Inflammatory macrophage treated with lipopolysaccharide for 1 hour (primary cell): ENCODE measurements around the gene PSMA4.
"Not testable (repeated sequence)": the region's sequence is repeated elsewhere in the genome, so short reads cannot be mapped to it uniquely, and the experiment has no call there.

Experiments
- DNase-seq, 2 donors: peaks; one replicate each; pipeline ENCODE4 v3.0.0-alpha.2; 2020 to 2022

PSMA4 gene

DNA sequence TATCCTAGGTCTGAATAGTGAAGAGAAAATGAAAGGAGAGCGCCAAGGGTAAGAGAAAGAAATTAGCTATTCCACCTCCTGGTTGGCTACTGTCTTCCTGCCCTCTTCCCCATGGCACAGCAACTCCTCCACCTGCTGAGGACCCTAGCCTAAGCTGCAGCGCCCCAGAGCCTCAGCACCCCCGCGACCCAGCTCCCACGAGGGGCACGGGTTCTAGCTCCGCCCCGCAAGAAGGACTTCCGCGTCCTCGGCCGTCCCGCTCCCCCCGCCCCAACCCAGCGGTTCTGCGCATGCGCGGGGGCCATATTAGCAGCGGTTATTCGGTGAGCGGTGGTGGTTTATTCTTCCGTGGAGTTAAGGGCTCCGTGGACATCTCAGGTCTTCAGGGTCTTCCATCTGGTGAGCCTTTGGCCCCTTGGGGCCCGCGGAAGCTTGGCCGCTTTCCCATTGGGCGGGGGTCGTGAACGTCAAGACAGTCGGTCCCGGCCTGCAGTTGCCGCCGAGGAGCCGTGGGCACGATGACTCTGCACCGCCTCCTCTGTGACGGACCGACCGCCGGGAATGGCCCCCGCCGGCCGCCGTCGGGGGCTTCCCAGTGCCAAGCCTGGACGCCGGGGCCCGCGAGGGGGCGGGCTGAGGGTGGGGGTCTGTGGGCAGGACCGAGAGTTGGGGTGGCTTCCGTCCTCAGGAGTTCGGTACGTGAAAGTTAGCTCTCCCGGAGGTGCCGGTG, at the start of gene PSMA4:
Gene PSMA4, plus strand, starts transcription at position 304 of the 730 bp plus-strand sequence. CDS start 1,484 bp downstream, outside the sequence.
- peak; percentile 82 to 94 for DNase-seq

DNA sequence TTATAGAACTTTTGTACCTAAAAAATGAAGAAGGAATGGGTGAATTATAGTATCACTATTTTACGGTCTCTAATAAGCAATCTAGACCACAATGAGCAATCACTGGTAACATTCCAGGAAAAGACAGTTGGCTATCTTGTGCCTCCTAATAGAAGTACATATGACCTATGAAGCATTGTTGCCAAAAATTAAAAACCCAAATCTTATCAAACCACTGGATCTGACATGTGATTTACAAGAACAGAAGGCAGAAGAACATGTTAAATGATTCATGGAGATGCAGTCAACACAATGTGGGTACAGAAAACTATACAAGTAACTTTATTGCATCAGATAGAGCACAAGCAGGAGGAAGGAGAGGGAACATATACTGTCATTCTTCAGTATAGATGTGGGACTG, 47.4 kb upstream of the PSMA4 start:
- DNase-seq, result no peak

DNA sequence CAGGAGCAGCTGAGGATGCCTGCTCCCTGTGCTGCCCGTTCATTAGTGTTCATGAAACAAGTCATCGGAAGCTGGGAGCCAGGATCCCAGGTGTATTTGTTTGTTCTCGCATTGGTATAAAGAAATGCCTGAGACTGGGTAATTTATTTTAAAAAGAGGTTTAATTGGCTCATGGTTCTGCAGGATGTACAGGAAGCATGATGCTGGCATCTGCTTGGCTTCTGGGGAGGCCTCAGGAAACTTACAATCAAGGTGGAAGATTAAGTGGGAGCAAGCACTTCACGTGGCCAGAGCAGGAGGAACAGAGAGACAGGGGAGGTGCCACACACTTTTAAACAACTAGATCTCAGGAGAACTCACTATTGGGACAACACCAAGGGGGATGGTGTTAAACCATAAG, 38.4 kb upstream of the PSMA4 start:
- no peak for DNase-seq

DNA sequence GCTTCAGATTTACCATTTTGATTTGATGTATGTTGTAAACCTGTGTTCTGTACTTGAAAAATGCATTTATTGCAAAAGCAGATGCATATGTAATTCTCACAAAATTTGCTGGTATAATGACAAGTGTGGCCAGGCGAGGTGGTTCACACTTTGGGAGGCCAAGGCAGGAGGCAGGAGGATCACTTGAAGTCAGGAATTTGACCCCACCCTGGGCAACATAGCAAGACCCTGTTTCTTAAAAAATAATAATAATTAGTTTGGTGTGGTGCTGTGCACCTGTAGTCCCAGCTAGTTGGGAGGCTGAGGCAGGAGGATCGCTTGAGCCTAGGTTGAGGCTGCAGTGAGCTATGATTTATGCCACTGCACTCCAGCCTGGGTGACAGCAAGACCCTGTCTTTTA, 37.6 kb upstream of the PSMA4 start:
- no peak for DNase-seq

DNA sequence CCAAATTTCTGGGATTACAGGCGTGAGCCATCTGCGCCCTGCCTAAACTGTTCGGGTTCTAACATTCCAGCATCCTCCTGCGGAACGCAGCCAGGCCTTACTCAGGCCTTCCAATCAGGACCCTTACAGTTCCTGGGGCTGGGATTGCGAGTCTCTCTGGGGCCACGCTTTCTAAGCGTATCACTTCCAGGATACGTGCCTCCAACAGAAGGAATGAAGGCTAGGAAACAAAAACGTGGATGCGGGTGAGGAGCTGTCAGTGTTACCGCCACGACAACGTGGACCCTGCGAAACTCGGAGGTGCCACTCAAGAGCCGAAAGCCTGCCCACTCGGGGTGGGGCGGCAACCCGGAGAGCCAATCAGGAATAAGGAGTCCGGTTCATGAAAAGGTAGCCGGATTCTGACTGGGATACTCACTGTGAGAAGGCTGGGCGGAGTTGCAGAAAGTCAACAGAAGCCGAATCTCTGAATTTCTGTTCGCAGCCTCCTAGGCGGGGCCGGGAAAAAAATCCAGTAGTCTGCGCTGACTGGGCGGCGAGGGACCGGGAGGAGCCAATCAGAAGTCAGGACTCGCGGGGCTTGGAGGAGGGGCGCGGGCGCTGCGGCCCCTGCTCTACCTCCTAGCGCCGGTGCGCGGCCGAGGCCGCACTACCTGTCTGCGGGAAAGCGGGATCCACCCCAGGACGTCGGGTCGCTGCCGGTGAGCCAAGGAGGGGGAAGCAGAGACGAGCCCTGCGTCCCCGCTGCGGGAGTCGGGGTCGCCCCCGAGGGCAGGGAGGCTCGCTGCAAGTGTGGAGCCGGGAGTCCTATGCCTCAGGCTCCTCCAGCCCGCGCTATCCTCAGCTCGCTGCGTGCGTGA, 33.0 kb upstream of the PSMA4 start, which contains the start of gene HYKK:
Gene HYKK, plus strand, starts transcription at position 607 of the 860 bp plus-strand sequence. CDS start 5,512 bp downstream, outside the sequence.
- DNase-seq, result peak; percentile 83 to 85

DNA sequence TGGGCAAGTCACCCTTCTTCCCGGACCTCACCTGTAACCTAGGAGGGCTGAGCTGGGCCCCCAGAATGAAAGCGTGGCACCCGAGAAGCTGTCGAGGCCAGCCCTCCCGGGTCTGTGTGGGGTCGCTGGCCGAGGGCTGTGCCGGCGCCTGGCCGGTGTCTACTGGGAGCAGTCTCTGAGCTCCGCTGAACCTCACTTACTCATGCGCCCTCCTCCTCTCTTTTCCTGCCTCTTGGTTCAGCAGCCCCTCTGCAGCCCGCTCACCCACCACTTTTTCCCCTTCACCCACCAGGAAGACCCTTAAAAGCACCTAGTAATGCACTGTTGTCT, 32.4 kb upstream of the PSMA4 start:
- DNase-seq, result no peak

DNA sequence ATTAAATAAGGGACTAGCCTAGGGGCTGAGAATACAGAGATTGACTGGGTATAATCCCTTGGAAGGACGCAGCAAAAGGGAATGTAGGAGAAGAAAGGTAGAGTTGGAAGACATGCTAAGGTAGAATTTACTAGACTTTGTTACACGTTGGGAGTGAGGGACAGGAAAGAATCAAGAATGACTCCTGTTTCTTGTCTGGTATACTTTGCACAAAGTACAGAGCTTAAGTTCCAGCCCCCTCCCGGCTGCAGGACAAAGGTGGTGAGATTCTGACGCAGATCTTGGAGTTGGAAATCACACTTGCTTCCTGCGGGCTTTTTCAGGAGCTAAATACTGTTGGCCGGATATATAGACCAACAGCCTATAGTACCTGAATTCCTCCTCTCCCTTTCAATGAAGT, 32.0 kb upstream of the PSMA4 start:
- no peak for DNase-seq

DNA sequence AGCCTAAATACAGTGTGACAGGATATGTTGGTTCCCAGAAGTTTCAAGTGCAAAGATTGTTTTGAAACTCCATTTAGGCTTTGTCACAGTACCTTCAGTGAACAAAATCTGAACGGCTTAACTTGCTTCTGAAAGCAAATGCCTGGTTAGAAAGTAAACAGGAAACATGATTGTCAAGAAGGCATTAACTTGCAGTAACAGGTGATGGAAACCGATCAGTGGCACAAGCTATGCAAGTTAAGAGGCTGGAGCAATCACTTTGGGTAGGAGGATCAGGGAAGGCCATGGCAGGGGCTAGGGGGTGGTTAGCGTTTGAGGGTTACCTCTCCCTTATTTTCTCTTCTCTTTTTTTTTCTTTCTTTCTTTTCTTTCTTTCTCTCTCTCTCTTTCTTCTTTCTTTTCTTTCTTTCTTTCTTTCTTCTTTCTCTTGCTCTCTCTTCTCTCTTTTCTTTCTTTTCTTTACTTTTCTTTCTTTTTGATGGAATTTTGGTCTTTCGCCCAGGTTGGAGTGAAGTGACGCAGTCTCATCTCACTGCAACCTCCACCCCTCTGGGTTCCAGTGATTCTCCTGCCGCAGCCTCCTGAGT, 30.4 kb upstream of the PSMA4 start:
- DNase-seq, result no peak

DNA sequence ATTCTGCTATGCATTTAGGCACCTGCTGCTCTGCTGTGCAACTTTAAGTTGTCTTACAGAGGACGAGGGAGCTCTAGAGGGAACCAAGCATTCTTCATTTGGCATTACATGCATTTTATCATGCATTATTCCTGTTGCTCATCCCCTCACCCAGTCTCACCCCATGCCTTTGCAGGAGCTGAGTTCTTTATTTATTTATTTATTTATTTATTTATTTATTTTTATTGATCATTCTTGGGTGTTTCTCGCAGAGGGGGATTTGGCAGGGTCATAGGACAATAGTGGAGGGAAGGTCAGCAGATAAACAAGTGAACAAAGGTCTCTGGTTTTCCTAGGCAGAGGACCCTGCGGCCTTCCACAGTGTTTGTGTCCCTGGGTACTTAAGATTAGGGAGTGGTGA, 20.2 kb upstream of the PSMA4 start:
- DNase-seq, result not testable (repeated sequence)

DNA sequence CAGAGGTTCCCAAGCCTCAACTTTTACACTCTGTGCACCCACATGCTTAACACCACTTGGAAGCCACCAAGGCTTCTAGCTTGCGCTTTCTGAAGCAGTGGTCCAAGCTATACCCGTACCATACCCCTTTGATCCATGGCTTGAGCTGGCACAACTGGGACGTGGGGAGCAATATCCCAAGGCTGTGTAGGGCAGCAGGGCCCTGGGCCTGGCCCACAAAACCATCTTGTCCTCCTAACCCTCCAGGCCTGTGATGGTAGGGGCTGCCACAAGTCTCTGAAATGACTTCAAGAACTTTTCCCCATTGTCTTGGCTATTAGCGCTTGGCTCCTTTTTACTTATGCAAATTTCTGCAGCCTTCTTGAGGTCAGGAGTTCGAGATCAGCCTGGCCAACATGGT, 16.0 kb upstream of the PSMA4 start:
- no peak for DNase-seq

DNA sequence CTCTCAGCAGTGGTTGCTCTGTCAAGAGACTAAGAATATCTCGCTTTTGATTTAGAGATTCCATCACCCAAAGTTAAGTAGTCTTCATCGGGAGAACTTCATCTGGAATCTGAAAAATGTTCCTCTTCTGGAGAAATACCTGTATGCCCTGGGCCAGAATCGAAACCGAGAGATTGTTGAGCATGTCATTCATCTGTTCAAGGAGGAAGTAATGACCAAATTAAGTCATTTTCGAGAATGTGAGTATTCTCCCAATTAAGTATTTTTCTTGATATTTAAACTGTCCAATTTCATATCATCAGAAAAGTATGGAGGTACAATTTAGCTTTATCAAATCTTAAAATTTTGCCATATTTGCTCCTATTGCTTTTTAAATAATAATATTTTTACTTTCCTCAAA, 12.9 kb upstream of the PSMA4 start:
- DNase-seq, result no peak

DNA sequence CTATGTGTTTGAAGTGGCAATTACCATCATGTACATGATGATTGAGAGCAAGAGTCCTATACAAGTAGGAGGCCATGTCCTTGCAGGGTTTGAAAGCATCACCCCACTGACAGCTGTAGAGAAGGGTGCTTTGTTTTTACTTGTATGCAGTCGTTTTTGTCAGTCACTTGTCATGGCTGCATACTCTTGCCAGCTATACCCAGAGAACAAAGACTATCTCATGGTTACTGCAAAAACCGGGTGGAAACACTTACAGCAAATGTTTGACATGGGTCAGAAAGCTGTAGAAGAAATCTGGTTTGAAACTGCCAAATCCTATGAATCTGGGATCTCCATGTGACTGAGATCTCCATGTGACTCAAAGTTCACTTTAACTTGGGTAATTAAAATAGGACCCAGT, 6.9 kb upstream of the PSMA4 start:
- no peak for DNase-seq

DNA sequence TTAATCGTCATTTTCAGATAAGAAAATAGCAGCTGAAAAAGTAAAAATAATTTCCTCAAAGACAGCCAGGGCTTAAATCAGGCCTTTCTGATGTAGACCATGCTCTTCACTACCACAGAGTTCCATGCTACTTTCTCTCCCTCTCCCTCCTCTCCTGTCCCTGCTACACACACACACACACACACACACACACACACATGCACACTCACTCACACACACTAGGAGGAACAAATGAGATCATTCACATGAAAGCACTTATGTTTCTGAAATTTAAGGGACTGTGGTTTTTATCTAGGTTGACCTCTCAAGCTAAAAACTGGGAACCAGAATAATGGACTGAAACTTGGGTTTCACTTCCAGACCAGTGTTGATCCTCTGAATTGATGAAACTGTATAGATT, 4.1 kb upstream of the PSMA4 start:
- DNase-seq, result peak in 1 of 2 donors; percentile 3

DNA sequence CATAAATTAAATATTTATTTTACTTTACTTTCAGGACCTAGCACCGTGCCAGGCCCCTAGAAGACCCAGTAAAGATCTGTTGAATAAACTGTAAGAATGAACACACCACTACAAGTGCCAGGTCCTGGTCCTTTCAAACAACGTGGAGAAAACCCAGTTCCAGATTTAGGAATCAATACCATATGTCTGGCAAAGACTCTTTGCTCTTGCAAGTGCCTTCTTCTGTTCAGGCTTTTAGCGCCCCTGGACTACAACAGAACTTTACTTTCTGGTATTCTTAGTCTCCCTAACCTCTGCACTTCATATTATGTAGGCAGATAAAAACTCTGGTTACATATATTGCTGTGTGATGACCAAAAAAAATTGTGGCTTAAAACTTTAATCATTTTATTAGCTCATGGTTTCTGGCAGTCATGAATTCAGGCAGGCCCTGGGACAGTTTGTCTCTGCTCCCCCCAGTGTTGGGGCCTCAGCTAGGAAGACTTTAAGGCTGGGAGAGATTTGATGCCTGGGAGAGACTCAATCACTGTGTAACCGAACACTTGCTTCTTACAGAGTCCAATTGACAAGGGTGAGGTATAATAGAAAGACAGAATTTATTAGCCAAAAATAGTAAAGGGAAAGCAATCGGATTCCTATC, 2.9 kb upstream of the PSMA4 start:
- no peak for DNase-seq

DNA sequence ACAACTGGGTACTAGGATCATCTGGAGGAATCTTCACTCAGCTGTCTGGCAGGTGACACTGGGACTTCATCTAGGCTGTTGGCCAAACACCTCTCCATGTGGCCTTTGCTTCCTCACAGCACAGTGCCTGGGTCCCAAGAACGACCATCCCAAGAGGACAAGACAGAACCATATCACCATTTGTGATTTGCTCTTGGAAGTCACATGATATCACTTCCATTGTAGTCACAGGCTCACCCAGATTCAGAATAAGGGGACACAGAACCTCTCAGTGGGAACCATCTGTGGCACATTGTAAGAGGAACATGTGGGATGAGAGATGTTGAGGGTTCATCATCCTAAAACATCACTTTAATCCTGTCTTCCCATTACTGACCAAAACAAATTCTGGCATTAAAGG, 1.9 kb upstream of the PSMA4 start:
- DNase-seq, result no peak

DNA sequence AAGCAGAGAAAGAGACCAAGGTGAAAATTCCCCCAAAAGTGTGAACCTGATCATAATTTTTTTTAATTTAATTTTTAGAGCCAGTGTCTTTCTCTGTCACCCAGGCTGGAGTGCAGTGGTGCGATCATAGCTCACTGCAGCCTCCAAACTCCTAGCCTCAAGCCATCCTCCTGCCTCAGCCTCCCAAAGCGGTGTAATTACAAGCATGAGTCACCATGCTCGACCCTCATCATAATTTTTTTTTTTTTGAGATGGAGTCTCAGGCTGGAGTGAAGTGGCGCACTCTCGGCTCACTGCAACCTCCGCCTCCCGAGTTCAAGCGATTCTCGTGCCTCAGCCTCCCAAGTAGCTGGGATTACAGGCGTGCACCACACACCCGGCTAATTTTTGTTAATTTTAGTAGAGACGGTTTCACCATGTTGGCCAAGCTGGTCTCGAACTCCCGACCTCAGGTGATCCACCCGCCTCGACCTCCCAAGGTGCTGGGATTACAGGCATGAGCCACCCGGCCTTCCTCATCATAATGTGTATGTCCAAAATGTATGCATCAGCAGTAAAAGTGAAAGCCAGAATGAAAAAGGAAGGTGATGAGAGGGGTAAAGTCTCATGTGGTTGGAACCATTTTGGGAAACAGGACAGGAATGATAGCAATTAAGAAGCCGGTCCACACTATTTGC, 642 bp upstream of the PSMA4 start:
- peak; percentile 32 to 50 for DNase-seq

DNA sequence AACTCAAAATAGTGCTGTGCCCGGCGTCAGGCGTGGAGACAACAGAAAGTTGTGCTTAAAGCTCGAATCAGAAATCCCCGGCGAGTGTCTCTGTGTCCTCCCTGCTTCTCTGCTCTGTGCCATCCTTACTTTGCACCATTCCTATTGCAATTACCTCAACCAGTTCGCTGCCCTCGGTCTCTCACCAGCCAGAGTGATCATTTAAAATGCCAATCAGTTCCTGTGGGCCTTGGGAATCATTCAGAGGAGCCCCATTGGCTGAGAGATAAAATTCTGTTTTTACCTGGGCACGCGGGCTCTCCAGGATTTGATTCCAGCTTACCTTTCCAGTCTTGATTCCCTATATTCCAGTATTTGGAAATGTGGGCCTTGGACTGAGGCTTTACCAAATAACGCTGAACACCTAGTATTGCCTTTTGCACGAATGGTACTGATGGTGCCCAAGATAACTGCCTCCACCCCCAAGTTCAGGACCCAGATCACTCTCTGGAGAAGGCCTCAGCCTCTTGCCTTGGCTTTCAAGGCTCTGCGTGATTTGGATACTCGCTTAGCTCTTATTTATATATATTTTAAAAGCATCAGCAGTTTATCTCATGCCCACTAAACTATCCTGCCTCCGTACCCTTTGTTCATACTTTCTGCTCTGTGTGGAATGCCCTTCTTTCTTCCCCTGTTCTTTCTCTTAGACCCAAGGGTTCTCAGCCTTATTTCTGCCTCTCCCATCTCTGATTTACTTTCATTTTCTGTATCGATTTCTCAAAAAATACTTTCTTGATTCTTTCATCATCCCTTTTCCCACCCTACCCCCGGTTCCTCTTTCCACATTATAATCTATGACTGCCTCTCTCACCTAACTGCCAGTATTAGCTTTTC, 863 bp downstream of the PSMA4 start:
- peak; percentile 65 to 77 for DNase-seq

DNA sequence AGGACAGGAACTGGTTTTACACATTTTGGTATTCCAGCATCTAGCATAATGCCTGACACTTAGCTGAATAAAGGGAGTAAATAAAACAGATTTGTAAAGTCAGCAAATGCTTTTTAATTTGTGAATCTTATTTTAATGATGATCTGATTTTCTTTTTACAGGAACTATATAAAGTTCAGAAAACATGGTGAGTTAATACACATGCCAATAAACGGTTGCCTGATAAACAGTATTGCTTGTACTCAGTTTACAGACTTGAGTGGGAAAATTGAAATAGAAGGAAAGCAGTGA, 1.4 kb downstream of the PSMA4 start:
- DNase-seq, result no peak

DNA sequence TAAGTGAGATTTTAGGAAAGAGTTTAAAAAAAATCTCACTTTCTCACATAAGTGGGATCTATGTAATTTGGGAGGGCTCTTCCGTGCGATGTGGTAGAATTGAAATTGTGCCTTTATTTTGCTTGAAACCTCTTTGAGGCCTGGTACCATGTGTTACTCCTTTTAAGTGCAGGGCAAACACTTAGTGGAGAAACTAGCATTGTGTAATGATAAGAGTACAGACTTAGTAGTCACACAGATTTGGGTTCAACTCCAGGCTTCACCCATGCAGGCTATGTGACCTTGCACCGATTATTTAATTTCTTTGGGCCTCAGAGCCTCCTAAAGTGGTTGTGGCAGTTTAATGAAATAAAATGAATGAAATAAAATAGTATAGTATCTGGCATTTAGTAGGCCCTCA, 2.4 kb downstream of the PSMA4 start:
- DNase-seq, result no peak

DNA sequence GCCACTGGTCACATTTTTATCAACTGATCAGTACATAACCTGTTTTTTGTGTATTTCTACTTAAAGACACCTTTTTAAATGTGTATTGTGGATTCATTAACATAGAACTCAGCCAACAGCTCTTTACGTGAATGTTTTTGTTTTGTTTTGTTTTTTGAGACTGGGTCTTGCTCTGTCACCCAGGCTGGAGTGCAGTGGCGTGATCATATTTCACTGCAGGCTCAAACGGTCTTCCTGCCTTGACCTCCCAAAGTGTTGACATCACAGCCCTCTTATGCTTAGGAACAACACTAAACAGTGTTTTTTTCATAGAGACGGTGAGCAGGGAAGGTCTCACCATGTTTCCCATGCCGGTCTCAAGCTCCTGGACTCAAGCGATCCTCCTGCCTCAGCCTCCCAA, 9.9 kb downstream of the PSMA4 start:
- no peak for DNase-seq

DNA sequence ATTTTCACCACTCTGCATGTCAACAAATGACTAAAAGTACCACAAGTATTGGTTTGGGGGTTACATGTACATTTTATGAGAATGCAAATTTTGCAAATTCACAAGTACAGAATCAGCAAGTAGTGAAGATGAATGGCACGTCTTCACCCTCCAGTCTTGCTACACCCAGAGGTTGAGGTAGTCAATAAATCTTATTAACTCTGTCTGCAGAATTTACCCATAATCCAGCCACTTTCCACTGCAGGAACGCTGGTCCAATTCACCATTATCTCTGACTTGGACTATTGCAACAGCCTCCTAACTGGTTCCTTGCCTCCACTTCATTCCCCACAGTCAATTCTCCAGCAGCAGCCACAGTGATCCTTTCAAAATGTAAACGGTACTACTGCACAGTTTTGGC, 10.6 kb downstream of the PSMA4 start:
- DNase-seq, result no peak

DNA sequence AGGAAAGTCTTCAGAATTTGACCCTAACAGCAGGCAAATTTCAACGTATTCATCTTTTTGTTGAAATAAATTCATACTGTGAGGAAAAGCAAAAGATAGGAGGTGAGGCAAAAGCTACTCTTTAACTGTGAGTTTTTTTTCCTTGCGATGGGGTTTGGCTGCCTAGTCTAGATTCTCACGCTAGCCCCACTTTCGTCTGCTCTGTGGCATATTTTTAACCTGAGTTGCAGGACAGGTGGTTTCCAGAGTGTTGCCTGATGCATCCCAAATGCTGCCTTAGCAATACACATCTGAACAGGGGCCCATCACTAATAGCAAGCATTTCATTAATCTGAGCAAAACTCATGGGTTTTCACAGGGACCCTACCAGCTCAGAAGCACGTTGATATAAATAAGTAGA, 11.7 kb downstream of the PSMA4 start:
- DNase-seq, result no peak
